22Rv1 (cell line): ENCODE data around the gene BCAS1.

Source experiments
- H3K27ac ChIP-seq: fragments of 450-650 bp; 2 replicates; pipeline ENCODE4 v1.5.1; 2017
- CTCF ChIP-seq: fragments of 450-650 bp; IDR thresholded peaks from 2 replicates; pipeline ENCODE4 v1.5.1; 2017; ENCODE audit warnings: mild to moderate bottlenecking
- ZFX ChIP-seq: fragments of 450-650 bp; IDR thresholded peaks from 2 replicates; pipeline ENCODE4 v1.6.1; 2017; ENCODE audit warnings: antibody characterized with exemption, borderline replicate concordance

Gene BCAS1

GRCh38 chr20:53948383-53949318 lies 121.7 kb downstream of the BCAS1 start:
- TF ChIP-seq CTCF (no peak), ZFX (no peak)
- no peak overlapping the region for H3K27ac ChIP-seq

GRCh38 chr20:53947501-53948195 lies 122.7 kb downstream of the BCAS1 start:
- TF ChIP-seq ZFX = no peak
- TF ChIP-seq CTCF = no peak
- H3K27ac ChIP-seq = no peak overlapping the region

- no peak for TF ChIP-seq CTCF
- no peak for TF ChIP-seq ZFX
Observed at GRCh38 chr20:53946106-53946505, 124.3 kb downstream of the BCAS1 start.

GRCh38 chr20:53945478-53945877 lies 124.9 kb downstream of the BCAS1 start:
- TF ChIP-seq ZFX (no peak), CTCF (no peak)
- H3K27ac ChIP-seq = no peak overlapping the region

More at GRCh38 chr20:53946106-53946505, 124.3 kb downstream of the BCAS1 start:
- H3K27ac ChIP-seq = no peak overlapping the region

GRCh38 chr20:53944796-53945195 lies 125.6 kb downstream of the BCAS1 start:
- TF ChIP-seq ZFX (no peak), CTCF (no peak)
- H3K27ac ChIP-seq = no peak overlapping the region

GRCh38 chr20:53943522-53944291 lies 126.7 kb downstream of the BCAS1 start:
- H3K27ac ChIP-seq = no peak overlapping the region
- TF ChIP-seq CTCF (peak; percentile 75), ZFX (no peak)
